Ovary (tissue), 9 donors: ENCODE measurements around the gene AGK. TPM values are rescaled to one million over a fixed set of nuclear protein-coding genes. Genes with fewer than 3 reads are reported as not detected.

Experiments
- DNase-seq, 5 donors: peaks; one replicate each; pipeline ENCODE4 v3.0.0-alpha.2; 2019 to 2020
- H3K27ac ChIP-seq, 2 donors: fragments of 200-600 bp; one replicate each; pipeline versions ENCODE4 v1.5.1 to v1.8.0; 2019 to 2022
- H3K27me3 ChIP-seq: fragments of 200-600 bp; one replicate; pipeline ENCODE4 v1.8.0; 2022
- H3K36me3 ChIP-seq: fragments of 200-600 bp; sonication (generic); one replicate; pipeline ENCODE4 v1.5.1; 2019
- H3K4me1 ChIP-seq: one replicate; pipeline ENCODE4 v1.8.1; 2013; ENCODE audit warnings: mild to moderate bottlenecking, moderate library complexity; ENCODE audit not compliant: insufficient read depth
- H3K4me3 ChIP-seq: fragments of 200-600 bp; sonication (generic); one replicate; pipeline ENCODE4 v1.5.1; 2017
- H3K9me3 ChIP-seq, 2 donors: fragments of 200-600 bp in 1 of 2; sonication (generic) in 1 of 2; one replicate each; pipeline versions ENCODE4 v1.5.1 to v1.8.1; 2013 to 2019; ENCODE audit warnings: mild to moderate bottlenecking in 1 of 2, moderate library complexity in 1 of 2
- EP300 ChIP-seq: sonication (generic); formaldehyde crosslinking; IDR thresholded peaks from one replicate; pipeline ENCODE4 v1.6.1; 2017; ENCODE audit warnings: antibody characterized with exemption
- POLR2A ChIP-seq: fragments of 450-650 bp; IDR thresholded peaks from one replicate; pipeline ENCODE4 v1.6.1; 2017; ENCODE audit warnings: antibody characterized with exemption, mild to moderate bottlenecking, moderate library complexity
- WGBS, 3 donors: extraction: QIAGEN DNeasy Blood & Tissue Kit in 1 of 3; methylation state at CpG; one replicate each; pipeline versions ENCODE4 v1.1.5 to v1.1.7; 2013 to 2017; 5-methylcytosine and 5-hydroxymethylcytosine counted together
- intact Hi-C, 4 donors: fragments of 100-400 bp; cut with DNase I; formaldehyde crosslinking; loops; one replicate each; pipeline versions ENCODE4 v1.11.0 to v1.15.1; 2022 to 2023
- polyA plus RNA-seq, 2 donors: library from polyadenylated mRNA; stranded (reverse); fragments of 200-250 nt in 1 of 2; fragments of 350-450 nt in 1 of 2; fragmentation: Illumina TruSeq in 1 of 2; extraction: RNeasy Lipid Tissue Mini Kit (QIAGEN cat#74804) in 1 of 2; gene quantifications; one replicate each; pipeline ENCODE4 v1.2.3, GENCODE V29; 2013 to 2014
- total RNA-seq, 7 donors: library from RNA; depleted of rRNA in 2 of 7; stranded (reverse); fragments of >200 nt in 2 of 7; fragmentation: NEBNext Ultra II Directional in 3 of 7; extraction: Animal tissue kit (Norgen Biotek cat#: 25700) in 3 of 7; gene quantifications; one replicate each; pipeline versions ENCODE4 v1.1.0 to v1.2.4, GENCODE V29; 2016 to 2023
- TF ChIP-seq, protein P1 (sequence below), 3 donors: fragments of 450-650 bp in 2 of 3; fragments of 200-600 bp in 1 of 3; IDR thresholded peaks; one replicate each; pipeline versions ENCODE4 v1.5.1 to v1.8.0; 2016 to 2022; ENCODE audit warnings: antibody characterized with exemption in 3 of 3, mild to moderate bottlenecking in 1 of 3
- donor health status: DM: no; HTN: no; CAD: no; lungs with moderate emphysema.
- donor health status: DM: no; HTN: no; CAD: no.
- donor health status: Bipolar disorder and iron deficiency.
- donor health status: DM: yes; HTN: yes; CAD: no.
- donor health status: DM: no; HTN: no; CAD: no.
- donor health status: DM: yes; HTN: yes; CAD: no.

The AGK gene
- total and polyA plus RNA-seq, 9 donors: 11.3 to 32.1 (median 21.8) TPM

DNA sequence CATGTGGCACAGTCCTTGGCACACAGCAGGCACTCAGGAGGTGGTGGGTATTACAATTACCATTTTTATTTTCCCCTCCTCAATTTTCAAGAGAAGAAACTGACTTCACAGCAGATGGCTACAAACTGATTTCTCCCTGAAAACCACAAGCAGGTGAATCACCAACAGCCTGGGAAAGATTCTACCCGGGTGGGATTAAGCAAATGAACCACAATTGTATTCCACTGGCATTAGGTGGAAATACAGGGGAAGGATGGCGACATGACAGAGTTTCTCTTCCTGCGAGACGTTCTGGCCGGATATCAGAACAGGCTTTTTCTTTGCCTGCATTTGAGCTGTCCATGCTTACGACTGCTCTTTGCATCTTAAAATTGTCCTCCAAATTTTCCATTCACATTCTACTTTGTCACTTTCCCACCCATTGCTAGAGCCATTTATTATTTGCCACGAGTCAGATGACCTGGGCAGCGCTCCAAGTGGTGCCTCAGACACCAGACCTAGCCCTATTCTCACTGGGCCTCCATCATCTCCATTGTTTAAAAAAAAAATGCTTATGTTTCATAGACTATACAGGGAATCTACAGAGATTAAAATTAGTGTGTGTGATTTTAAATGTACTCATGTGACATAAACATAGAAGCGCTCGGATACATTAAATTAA lies 146.1 kb downstream of the AGK start:
- Histone ChIP-seq H3K9me3 (no peaks in the 10 kb centered on the region), H3K36me3 (no peaks in the 10 kb centered on the region), H3K4me3 (no peak overlapping the region), H3K27ac (no peak overlapping the region), H3K4me1 (no peaks in the 10 kb centered on the region), H3K27me3 (no peaks in the 10 kb centered on the region)
- no peak for TF ChIP-seq POLR2A
- TF ChIP-seq EP300: no peak
- TF ChIP-seq, protein P1, sequence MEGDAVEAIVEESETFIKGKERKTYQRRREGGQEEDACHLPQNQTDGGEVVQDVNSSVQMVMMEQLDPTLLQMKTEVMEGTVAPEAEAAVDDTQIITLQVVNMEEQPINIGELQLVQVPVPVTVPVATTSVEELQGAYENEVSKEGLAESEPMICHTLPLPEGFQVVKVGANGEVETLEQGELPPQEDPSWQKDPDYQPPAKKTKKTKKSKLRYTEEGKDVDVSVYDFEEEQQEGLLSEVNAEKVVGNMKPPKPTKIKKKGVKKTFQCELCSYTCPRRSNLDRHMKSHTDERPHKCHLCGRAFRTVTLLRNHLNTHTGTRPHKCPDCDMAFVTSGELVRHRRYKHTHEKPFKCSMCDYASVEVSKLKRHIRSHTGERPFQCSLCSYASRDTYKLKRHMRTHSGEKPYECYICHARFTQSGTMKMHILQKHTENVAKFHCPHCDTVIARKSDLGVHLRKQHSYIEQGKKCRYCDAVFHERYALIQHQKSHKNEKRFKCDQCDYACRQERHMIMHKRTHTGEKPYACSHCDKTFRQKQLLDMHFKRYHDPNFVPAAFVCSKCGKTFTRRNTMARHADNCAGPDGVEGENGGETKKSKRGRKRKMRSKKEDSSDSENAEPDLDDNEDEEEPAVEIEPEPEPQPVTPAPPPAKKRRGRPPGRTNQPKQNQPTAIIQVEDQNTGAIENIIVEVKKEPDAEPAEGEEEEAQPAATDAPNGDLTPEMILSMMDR (IDR thresholded peaks at IDR 0.05): no peak
- intact Hi-C loops: no loop called here
- DNase-seq: no peak
- WGBS, 3 donors: 85 to 87% (median 85%) methylated on average over 10 of the region's 10 CpGs

GRCh38 chr7:141698247-141699015 lies 147.2 kb downstream of the AGK start:
- WGBS, 3 donors: 100% methylated on average over 1 of the region's 1 CpG
- H3K27me3 ChIP-seq: no peaks in the 10 kb centered on the region
- no peak for TF ChIP-seq POLR2A
- TF ChIP-seq, protein P1 (IDR thresholded peaks at IDR 0.05): no peak

GRCh38 chr7:141699860-141700259 lies 148.7 kb downstream of the AGK start:
- Histone ChIP-seq H3K4me3 (no peak overlapping the region), H3K27me3 (no peaks in the 10 kb centered on the region), H3K4me1 (no peaks in the 10 kb centered on the region), H3K9me3 (no peaks in the 10 kb centered on the region), H3K36me3 (no peaks in the 10 kb centered on the region), H3K27ac (no peak overlapping the region)
- intact Hi-C loops: no loop called here
- WGBS, 3 donors: 74 to 80% (median 78%) methylated on average over 3 of the region's 3 CpGs
- TF ChIP-seq, protein P1 (IDR thresholded peaks at IDR 0.05): no peak
- TF ChIP-seq POLR2A: no peak
- no peak for TF ChIP-seq EP300
- DNase-seq: no peak

More at GRCh38 chr7:141698247-141699015, 147.2 kb downstream of the AGK start:
- Histone ChIP-seq H3K36me3 (no peaks in the 10 kb centered on the region), H3K4me1 (no peaks in the 10 kb centered on the region), H3K27ac (no peak overlapping the region), H3K4me3 (no peak overlapping the region), H3K9me3 (no peaks in the 10 kb centered on the region)
- intact Hi-C loops: no loop called here
- no peak for DNase-seq

- WGBS, 3 donors: 73 to 77% (median 75%) methylated on average over 5 of the region's 5 CpGs
- H3K9me3 ChIP-seq: no peaks in the 10 kb centered on the region
- H3K27me3 ChIP-seq: no peaks in the 10 kb centered on the region
- TF ChIP-seq, protein P1 (IDR thresholded peaks at IDR 0.05): no peak
- TF ChIP-seq EP300 (no peak), POLR2A (no peak)
- no peak overlapping the region for H3K27ac ChIP-seq
- no peak overlapping the region for H3K4me3 ChIP-seq
- DNase-seq: no peak
- intact Hi-C loops: no loop called here
- H3K36me3 ChIP-seq: no peaks in the 10 kb centered on the region
- no peaks in the 10 kb centered on the region for H3K4me1 ChIP-seq
These were observed 149.2 kb downstream of the AGK start for GRCh38 chr7:141700296-141700847.
